H1 (cell line): ENCODE data around the gene ARL10. TPM values are rescaled to one million over a fixed set of nuclear protein-coding genes. Genes with fewer than 3 reads are reported as not detected.

ENCODE experiments used
- EZH2 ChIP-seq: fragments of 200-600 bp; sonication (generic); IDR thresholded peaks from 2 replicates; pipeline ENCODE4 v1.7.1; 2012; ENCODE audit warnings: low read depth, mild to moderate bottlenecking, moderate library complexity, low read length, inconsistent platforms; ENCODE audit not compliant: severe bottlenecking
- HDAC2 ChIP-seq, 2 experiments: fragments of 300-600 bp in 1 of 2; sonication (generic) in 1 of 2; IDR thresholded peaks; 2 replicates each; pipeline ENCODE4 v1.6.1; 2011 to 2012; ENCODE audit warnings: low read depth in 2 of 2, low read length in 2 of 2, mild to moderate bottlenecking in 2 of 2, moderate library complexity in 2 of 2, borderline replicate concordance in 1 of 2, inconsistent platforms in 1 of 2
- YY1 ChIP-seq: IDR thresholded peaks from 2 replicates; pipeline ENCODE4 v1.6.1; 2011; ENCODE audit warnings: low read depth, mild to moderate bottlenecking, low read length
- polyA plus RNA-seq, 7 experiments: library from polyadenylated mRNA; depleted of rRNA in 3 of 7; stranded (reverse) in 5 of 7; unstranded in 2 of 7; fragments of >200 nt in 5 of 7; fragments of 200-250 nt in 2 of 7; gene quantifications; 1 replicate in 5 of 7; 2 replicates in 1 of 7; 4 replicates in 1 of 7; pipeline versions ENCODE4 v1.2.1 to v1.2.3, GENCODE V29; 2011 to 2013; ENCODE audit warnings: missing spikeins in 2 of 7, mixed read lengths in 2 of 7
- total RNA-seq: library from RNA; stranded (reverse); fragmentation: NEBNext Ultra II Directional; extraction: Animal tissue kit (Norgen Biotek cat#: 25700); gene quantifications from 2 replicates; pipeline ENCODE4 v1.2.1, GENCODE V29; 2021

ARL10 gene
- total and polyA plus RNA-seq, 2 of the 8 experiments (the other 6 are each of a cell fraction or from before 2014, with no cell fraction given): 3.1 to 7.4 TPM

- TF ChIP-seq EZH2 (no peak), YY1 (no peak), HDAC2 (IDR thresholded peaks at IDR 0.05; ENCODE audit: borderline replicate concordance in 1 of 2, low read depth in 2 of 2, low read length in 2 of 2) (no peak)
- TF ChIP-seq, all 59 proteins: peak for 0
Observed at GRCh38 chr5:176418251-176418650, 53.0 kb downstream of the ARL10 start (continued).
